SU-DHL-6 (cell line): ENCODE measurements around the gene DNAAF1.

Source experiments
- EZH2phosphoT487 ChIP-seq: fragments of 200-600 bp; sonication (generic), shearing (Covaris generic); conservative IDR thresholded peaks from 2 replicates; pipeline ENCODE4 v1.6.1; 2018; ENCODE audit warnings: mild to moderate bottlenecking, antibody characterized with exemption, low read length, moderate library complexity, mixed read lengths
- TF ChIP-seq, protein P1 (sequence below): fragments of 200-600 bp; sonication (generic); IDR thresholded peaks from one replicate; pipeline ENCODE4 v1.5.1; 2017; ENCODE audit warnings: antibody characterized with exemption, mild to moderate bottlenecking, low read length, moderate library complexity; ENCODE audit not compliant: insufficient read depth, poor library complexity, severe bottlenecking

DNA sequence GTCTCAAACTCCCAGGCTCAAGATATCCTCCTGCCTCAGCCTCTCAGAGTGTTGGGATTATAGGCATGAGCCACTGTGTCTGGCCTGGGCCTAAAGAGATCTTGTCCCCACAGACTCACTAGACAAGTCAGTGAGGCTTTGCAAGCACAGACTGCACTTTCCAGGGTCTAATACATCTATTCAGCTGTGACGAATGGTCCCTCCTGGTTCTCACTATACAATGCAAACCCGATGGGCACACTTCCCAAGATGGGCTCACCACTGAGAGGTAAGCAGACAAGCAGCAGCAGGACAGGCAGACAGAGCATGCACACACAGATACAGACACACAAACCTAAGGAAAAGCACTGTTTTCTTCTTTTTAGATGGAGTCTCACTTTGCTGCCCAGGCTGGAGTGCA is 37.2 kb upstream of the DNAAF1 start:
- TF ChIP-seq, protein P1, sequence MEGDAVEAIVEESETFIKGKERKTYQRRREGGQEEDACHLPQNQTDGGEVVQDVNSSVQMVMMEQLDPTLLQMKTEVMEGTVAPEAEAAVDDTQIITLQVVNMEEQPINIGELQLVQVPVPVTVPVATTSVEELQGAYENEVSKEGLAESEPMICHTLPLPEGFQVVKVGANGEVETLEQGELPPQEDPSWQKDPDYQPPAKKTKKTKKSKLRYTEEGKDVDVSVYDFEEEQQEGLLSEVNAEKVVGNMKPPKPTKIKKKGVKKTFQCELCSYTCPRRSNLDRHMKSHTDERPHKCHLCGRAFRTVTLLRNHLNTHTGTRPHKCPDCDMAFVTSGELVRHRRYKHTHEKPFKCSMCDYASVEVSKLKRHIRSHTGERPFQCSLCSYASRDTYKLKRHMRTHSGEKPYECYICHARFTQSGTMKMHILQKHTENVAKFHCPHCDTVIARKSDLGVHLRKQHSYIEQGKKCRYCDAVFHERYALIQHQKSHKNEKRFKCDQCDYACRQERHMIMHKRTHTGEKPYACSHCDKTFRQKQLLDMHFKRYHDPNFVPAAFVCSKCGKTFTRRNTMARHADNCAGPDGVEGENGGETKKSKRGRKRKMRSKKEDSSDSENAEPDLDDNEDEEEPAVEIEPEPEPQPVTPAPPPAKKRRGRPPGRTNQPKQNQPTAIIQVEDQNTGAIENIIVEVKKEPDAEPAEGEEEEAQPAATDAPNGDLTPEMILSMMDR, result no peak
- TF ChIP-seq EZH2phosphoT487, result no peak
